Hematopoietic multipotent progenitor cell treated with erythropoietin and hydrocortisone succinate and interleukin-3 and kit ligand, for 4 days (in vitro differentiated cells): ENCODE measurements around the gene RPL35A.
"Not testable (repeated sequence)": the region's sequence is repeated elsewhere in the genome, so short reads cannot be mapped to it uniquely, and the experiment has no call there.

Experiments
- DNase-seq: peaks from one replicate; pipeline ENCODE4 v3.0.0-alpha.2; 2015

RPL35A gene

GRCh38 chr3:197953325-197953724 lies 3.3 kb downstream of the RPL35A start:
- DNase-seq, result no peak

GRCh38 chr3:197953881-197954280 lies 3.9 kb downstream of the RPL35A start:
- no peak for DNase-seq

GRCh38 chr3:197955892-197956477 lies 6.0 kb downstream of the RPL35A start:
- DNase-seq, result no peak

GRCh38 chr3:197956626-197956988 lies 6.6 kb downstream of the RPL35A start:
- peak; percentile 16 for DNase-seq

- no peak for DNase-seq
These were observed 7.8 kb downstream of the RPL35A start for GRCh38 chr3:197957790-197958133.

GRCh38 chr3:197958346-197958745 lies 8.4 kb downstream of the RPL35A start:
- peak; percentile 48 for DNase-seq

- not testable (repeated sequence) for DNase-seq
These were observed 8.9 kb downstream of the RPL35A start for GRCh38 chr3:197958848-197959247.

GRCh38 chr3:197959500-197959890 lies 9.5 kb downstream of the RPL35A start:
- DNase-seq, result no peak

- peak; percentile 99 for DNase-seq
These were observed 10.1 kb downstream of the RPL35A start, which contains the start of gene LMLN for GRCh38 chr3:197959891-197960693. Gene LMLN (plus strand): TSS chr3:197960217. CDS start chr3:197960246, 29 bp downstream.

- peak; percentile 32 for DNase-seq
These were observed 10.9 kb downstream of the RPL35A start for GRCh38 chr3:197960694-197961581.

- peak; percentile 61 for DNase-seq
These were observed 11.6 kb downstream of the RPL35A start for GRCh38 chr3:197961582-197961945.

GRCh38 chr3:197963019-197963637 lies 13.1 kb downstream of the RPL35A start:
- no peak for DNase-seq

GRCh38 chr3:197967337-197967989 lies 17.5 kb downstream of the RPL35A start:
- DNase-seq, result not testable (repeated sequence)

GRCh38 chr3:197970588-197970987 lies 20.6 kb downstream of the RPL35A start:
- no peak for DNase-seq

- DNase-seq, result no peak
These were observed 24.0 kb downstream of the RPL35A start for GRCh38 chr3:197974016-197974415.

- DNase-seq, result no peak
These were observed 25.3 kb downstream of the RPL35A start for GRCh38 chr3:197975311-197975710.

GRCh38 chr3:197983076-197983475 lies 33.1 kb downstream of the RPL35A start:
- DNase-seq, result no peak

- no peak for DNase-seq
These were observed 39.7 kb downstream of the RPL35A start for GRCh38 chr3:197989651-197990050.

GRCh38 chr3:197994736-197995135 lies 44.7 kb downstream of the RPL35A start:
- no peak for DNase-seq

- no peak for DNase-seq
These were observed 46.9 kb downstream of the RPL35A start for GRCh38 chr3:197996855-197997254.

GRCh38 chr3:197997936-197998335 lies 47.9 kb downstream of the RPL35A start:
- DNase-seq, result no peak
